ENCODE data around the gene MANEAL.
"Not testable (repeated sequence)": the region's sequence is repeated elsewhere in the genome, so short reads cannot be mapped to it uniquely, and the experiment has no call there.

MANEAL gene

DNA sequence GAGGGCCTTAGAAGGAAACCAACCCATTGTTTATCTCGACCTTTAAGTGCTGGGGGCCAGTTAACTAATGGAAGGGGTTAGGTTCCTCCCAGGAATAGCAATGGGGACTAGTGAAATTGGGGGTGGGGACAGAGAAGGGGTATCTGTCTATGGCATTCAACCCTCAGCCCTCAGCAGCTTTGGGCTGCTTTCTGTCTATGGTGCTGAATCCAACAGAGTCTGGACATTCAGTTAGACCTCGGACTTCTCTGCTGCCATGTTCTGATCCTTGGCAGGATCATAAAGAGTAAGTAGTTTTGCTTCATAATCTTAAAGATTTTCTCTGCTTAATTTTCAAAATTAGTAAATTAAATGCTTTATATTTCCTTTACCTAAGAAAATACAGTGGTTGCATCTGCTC lies 26.2 kb upstream of the MANEAL start:
- H3K27ac ChIP-seq (ENCODE audit: low read depth, low read length, poor library complexity, severe bottlenecking), result no peak overlapping the region
- no peaks in the 10 kb centered on the region for H3K79me2 ChIP-seq (ENCODE audit: insufficient read depth, low read length)
- H3K4me1 ChIP-seq (ENCODE audit: insufficient read depth, low read length, severe bottlenecking), result no peaks in the 10 kb centered on the region
- no peaks in the 10 kb centered on the region for H3K27me3 ChIP-seq (ENCODE audit: insufficient read depth, low read length)
- no peaks in the 10 kb centered on the region for H4K20me1 ChIP-seq (ENCODE audit: insufficient read depth, low read length)
- no peaks in the 10 kb centered on the region for H3K9me2 ChIP-seq (ENCODE audit: low read depth, low read length)
- no peaks in the 10 kb centered on the region for H3K36me3 ChIP-seq (ENCODE audit: insufficient read depth, low read length)
- H3K4me2 ChIP-seq (ENCODE audit: low read length), result no peak overlapping the region
- H3K9ac ChIP-seq (ENCODE audit: low read length), result no peak overlapping the region
- no peak overlapping the region for H2AFZ ChIP-seq (ENCODE audit: low read length)
- no peaks in the 10 kb centered on the region for H3K9me3 ChIP-seq (ENCODE audit: low read length)
- no peak overlapping the region for H3K4me3 ChIP-seq (ENCODE audit: low read depth, low read length, poor library complexity, severe bottlenecking)
- H3F3A ChIP-seq (ENCODE audit: insufficient read depth, low read length), result no peaks in the 10 kb centered on the region
- TF ChIP-seq EZH2 (IDR thresholded peaks at IDR 0.05; ENCODE audit: borderline replicate concordance, low read length), result no peak
- TF ChIP-seq, protein P1, sequence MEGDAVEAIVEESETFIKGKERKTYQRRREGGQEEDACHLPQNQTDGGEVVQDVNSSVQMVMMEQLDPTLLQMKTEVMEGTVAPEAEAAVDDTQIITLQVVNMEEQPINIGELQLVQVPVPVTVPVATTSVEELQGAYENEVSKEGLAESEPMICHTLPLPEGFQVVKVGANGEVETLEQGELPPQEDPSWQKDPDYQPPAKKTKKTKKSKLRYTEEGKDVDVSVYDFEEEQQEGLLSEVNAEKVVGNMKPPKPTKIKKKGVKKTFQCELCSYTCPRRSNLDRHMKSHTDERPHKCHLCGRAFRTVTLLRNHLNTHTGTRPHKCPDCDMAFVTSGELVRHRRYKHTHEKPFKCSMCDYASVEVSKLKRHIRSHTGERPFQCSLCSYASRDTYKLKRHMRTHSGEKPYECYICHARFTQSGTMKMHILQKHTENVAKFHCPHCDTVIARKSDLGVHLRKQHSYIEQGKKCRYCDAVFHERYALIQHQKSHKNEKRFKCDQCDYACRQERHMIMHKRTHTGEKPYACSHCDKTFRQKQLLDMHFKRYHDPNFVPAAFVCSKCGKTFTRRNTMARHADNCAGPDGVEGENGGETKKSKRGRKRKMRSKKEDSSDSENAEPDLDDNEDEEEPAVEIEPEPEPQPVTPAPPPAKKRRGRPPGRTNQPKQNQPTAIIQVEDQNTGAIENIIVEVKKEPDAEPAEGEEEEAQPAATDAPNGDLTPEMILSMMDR (IDR thresholded peaks at IDR 0.05; ENCODE audit: low read length), result no peak

DNA sequence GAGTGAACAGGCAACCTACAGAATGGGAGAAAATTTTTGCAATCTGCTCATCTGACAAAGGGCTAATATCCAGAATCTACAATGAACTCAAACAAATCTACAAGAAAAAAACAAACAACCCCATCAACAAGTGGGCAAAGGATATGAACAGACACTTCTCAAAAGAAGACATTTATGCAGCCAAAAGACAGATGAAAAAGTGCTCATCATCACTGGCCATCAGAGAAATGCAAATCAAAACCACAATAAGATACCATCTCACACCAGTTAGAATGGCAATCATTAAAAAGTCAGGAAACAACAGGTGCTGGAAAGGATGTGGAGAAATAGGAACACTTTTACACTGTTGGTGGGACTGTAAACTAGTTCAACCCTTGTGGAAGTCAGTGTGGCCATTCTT lies 22.2 kb upstream of the MANEAL start:
- not testable (repeated sequence) for H3K4me1 ChIP-seq (ENCODE audit: insufficient read depth, low read length, severe bottlenecking); H3K4me2 ChIP-seq (ENCODE audit: low read length); H3F3A ChIP-seq (ENCODE audit: insufficient read depth, low read length); H3K9ac ChIP-seq (ENCODE audit: low read length); H2AFZ ChIP-seq (ENCODE audit: low read length); H3K79me2 ChIP-seq (ENCODE audit: insufficient read depth, low read length); H3K27ac ChIP-seq (ENCODE audit: low read depth, low read length, poor library complexity, severe bottlenecking); H3K9me2 ChIP-seq (ENCODE audit: low read depth, low read length); H3K36me3 ChIP-seq (ENCODE audit: insufficient read depth, low read length); H4K20me1 ChIP-seq (ENCODE audit: insufficient read depth, low read length); H3K9me3 ChIP-seq (ENCODE audit: low read length); H3K4me3 ChIP-seq (ENCODE audit: low read depth, low read length, poor library complexity, severe bottlenecking); H3K27me3 ChIP-seq (ENCODE audit: insufficient read depth, low read length)

DNA sequence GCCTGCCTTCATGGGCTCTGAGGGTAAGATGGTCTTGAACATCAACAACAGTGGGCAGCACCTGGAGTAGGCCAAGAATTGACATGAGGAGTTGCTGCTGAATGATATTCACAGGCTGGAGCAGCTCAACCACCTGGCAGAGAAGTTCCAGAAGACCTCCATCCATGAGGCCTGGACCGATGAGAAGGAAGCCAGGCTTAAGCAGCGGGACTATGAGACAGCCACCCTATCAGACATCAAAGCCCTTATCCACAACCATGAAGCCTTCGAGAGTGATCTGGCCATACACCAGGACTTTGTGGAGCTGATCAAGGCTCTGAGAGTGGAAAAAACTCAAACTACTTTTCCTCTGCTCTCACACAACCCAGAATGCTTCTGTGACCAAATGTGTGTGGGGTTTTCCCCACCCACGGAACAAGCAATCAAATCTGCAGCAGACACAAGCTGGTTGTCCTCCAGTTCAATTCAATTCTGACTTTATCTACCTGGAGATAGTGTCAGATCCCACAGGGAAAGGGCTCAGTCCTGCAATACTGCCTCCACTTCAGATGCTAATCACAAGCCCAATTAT lies 16.6 kb upstream of the MANEAL start:
- TF ChIP-seq, protein P1 (IDR thresholded peaks at IDR 0.05; ENCODE audit: low read length), result no peak
- no peak for TF ChIP-seq EZH2 (IDR thresholded peaks at IDR 0.05; ENCODE audit: borderline replicate concordance, low read length)
- Histone ChIP-seq H3K4me2 (ENCODE audit: low read length) (no peak overlapping the region), H3K9ac (ENCODE audit: low read length) (no peak overlapping the region), H3K9me2 (ENCODE audit: low read depth, low read length) (no peaks in the 10 kb centered on the region), H3K36me3 (ENCODE audit: insufficient read depth, low read length) (no peaks in the 10 kb centered on the region), H4K20me1 (ENCODE audit: insufficient read depth, low read length) (no peaks in the 10 kb centered on the region), H3K4me1 (ENCODE audit: insufficient read depth, low read length, severe bottlenecking) (no peaks in the 10 kb centered on the region), H3F3A (ENCODE audit: insufficient read depth, low read length) (no peaks in the 10 kb centered on the region), H3K9me3 (ENCODE audit: low read length) (no peaks in the 10 kb centered on the region), H3K79me2 (ENCODE audit: insufficient read depth, low read length) (no peaks in the 10 kb centered on the region), H3K27me3 (ENCODE audit: insufficient read depth, low read length) (no peaks in the 10 kb centered on the region), H3K27ac (ENCODE audit: low read depth, low read length, poor library complexity, severe bottlenecking) (no peak overlapping the region), H3K4me3 (ENCODE audit: low read depth, low read length, poor library complexity, severe bottlenecking) (no peak overlapping the region), H2AFZ (ENCODE audit: low read length) (no peak overlapping the region)

DNA sequence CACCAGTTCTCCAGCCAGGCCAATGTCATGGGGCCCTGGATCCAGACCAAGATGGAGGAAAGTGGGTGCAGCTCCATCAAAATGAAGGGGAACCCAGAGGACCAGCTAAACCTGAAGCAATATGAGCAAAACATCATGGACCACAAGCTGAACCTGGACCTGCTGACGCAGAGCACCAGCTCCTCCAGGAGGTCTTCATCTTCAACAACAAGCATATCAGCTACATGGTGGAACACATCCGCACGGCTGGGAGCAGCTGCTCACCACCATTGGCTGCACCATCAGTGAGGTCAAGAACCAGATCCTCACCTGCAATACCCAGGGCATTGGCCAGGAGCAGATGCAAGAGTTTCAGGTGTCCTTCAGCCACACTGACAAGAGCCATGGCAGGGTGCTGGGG lies 15.0 kb upstream of the MANEAL start:
- no peak overlapping the region for H3K27ac ChIP-seq (ENCODE audit: low read depth, low read length, poor library complexity, severe bottlenecking)
- no peak overlapping the region for H3K4me2 ChIP-seq (ENCODE audit: low read length)
- TF ChIP-seq, protein P1 (IDR thresholded peaks at IDR 0.05; ENCODE audit: low read length), result no peak
- no peak for TF ChIP-seq EZH2 (IDR thresholded peaks at IDR 0.05; ENCODE audit: borderline replicate concordance, low read length)
- no peaks in the 10 kb centered on the region for H3K36me3 ChIP-seq (ENCODE audit: insufficient read depth, low read length)
- H2AFZ ChIP-seq (ENCODE audit: low read length), result no peak overlapping the region
- no peaks in the 10 kb centered on the region for H3K4me1 ChIP-seq (ENCODE audit: insufficient read depth, low read length, severe bottlenecking)
- no peak overlapping the region for H3K9ac ChIP-seq (ENCODE audit: low read length)
- H3K9me3 ChIP-seq (ENCODE audit: low read length), result no peaks in the 10 kb centered on the region
- no peaks in the 10 kb centered on the region for H4K20me1 ChIP-seq (ENCODE audit: insufficient read depth, low read length)
- no peaks in the 10 kb centered on the region for H3K79me2 ChIP-seq (ENCODE audit: insufficient read depth, low read length)
- H3K9me2 ChIP-seq (ENCODE audit: low read depth, low read length), result no peaks in the 10 kb centered on the region
- no peaks in the 10 kb centered on the region for H3F3A ChIP-seq (ENCODE audit: insufficient read depth, low read length)
- no peaks in the 10 kb centered on the region for H3K27me3 ChIP-seq (ENCODE audit: insufficient read depth, low read length)
- no peak overlapping the region for H3K4me3 ChIP-seq (ENCODE audit: low read depth, low read length, poor library complexity, severe bottlenecking)
